Uterus (tissue), 4 donors: ENCODE data around the gene FXN. TPM values are rescaled to one million over a fixed set of nuclear protein-coding genes. Genes with fewer than 3 reads are reported as not detected.
"Not testable (repeated sequence)": the region's sequence is repeated elsewhere in the genome, so short reads cannot be mapped to it uniquely, and the experiment has no call there.

Experiments used
- DNase-seq, 2 donors: peaks; one replicate each; pipeline ENCODE4 v3.0.0-alpha.2; 2019 to 2020
- H3K27ac ChIP-seq, 2 donors: fragments of 200-600 bp; sonication (generic); 1 replicate in 1 of 2; 2 replicates in 1 of 2; pipeline ENCODE4 v1.5.1; 2016 to 2018
- H3K27me3 ChIP-seq, 2 donors: fragments of 200-600 bp; sonication (generic); one replicate each; pipeline ENCODE4 v1.5.1; 2018 to 2019; ENCODE audit warnings: control low read depth in 1 of 2
- H3K36me3 ChIP-seq, 2 donors: fragments of 200-600 bp; sonication (generic); one replicate each; pipeline ENCODE4 v1.5.1; 2019; ENCODE audit warnings: control low read depth in 1 of 2
- H3K4me1 ChIP-seq, 2 donors: fragments of 200-600 bp; sonication (generic); one replicate each; pipeline ENCODE4 v1.5.1; 2018 to 2019; ENCODE audit warnings: control low read depth in 1 of 2
- H3K4me3 ChIP-seq, 2 donors: fragments of 200-600 bp; sonication (generic); 1 replicate in 1 of 2; 2 replicates in 1 of 2; pipeline ENCODE4 v1.5.1; 2018 to 2019; ENCODE audit warnings: mild to moderate bottlenecking in 1 of 2
- H3K9me3 ChIP-seq, 2 donors: fragments of 200-600 bp; sonication (generic); one replicate each; pipeline ENCODE4 v1.5.1; 2019; ENCODE audit warnings: control low read depth in 1 of 2
- CTCF ChIP-seq, 4 experiments: fragments of 200-600 bp in 2 of 4; fragments of 450-650 bp in 2 of 4; sonication (generic) in 2 of 4; IDR thresholded peaks; one replicate each; pipeline ENCODE4 v1.5.1; 2016 to 2019; ENCODE audit warnings: antibody characterized with exemption in 4 of 4, mild to moderate bottlenecking in 2 of 4, moderate library complexity in 1 of 4
- POLR2A ChIP-seq, 2 donors: fragments of 450-650 bp; IDR thresholded peaks; one replicate each; pipeline ENCODE4 v1.6.1; 2016; ENCODE audit warnings: antibody characterized with exemption in 2 of 2, mild to moderate bottlenecking in 1 of 2, moderate library complexity in 1 of 2
- intact Hi-C: fragments of 100-400 bp; cut with DNase I; formaldehyde crosslinking; loops from one replicate; pipeline ENCODE4 v1.15.1; 2023; ENCODE audit warnings: low total_unique reads
- total RNA-seq, 4 donors: library from RNA; depleted of rRNA in 3 of 4; stranded (reverse); fragments of >200 nt in 3 of 4; gene quantifications; one replicate each; pipeline versions ENCODE4 v1.1.0 to v1.2.4, GENCODE V29; 2014 to 2023
- donor health status: DM: yes; HTN: yes; CAD: no.

Gene FXN
- total RNA-seq, 4 donors from 2014 or later: 5.9 to 20.3 (median 18.5) TPM

DNA sequence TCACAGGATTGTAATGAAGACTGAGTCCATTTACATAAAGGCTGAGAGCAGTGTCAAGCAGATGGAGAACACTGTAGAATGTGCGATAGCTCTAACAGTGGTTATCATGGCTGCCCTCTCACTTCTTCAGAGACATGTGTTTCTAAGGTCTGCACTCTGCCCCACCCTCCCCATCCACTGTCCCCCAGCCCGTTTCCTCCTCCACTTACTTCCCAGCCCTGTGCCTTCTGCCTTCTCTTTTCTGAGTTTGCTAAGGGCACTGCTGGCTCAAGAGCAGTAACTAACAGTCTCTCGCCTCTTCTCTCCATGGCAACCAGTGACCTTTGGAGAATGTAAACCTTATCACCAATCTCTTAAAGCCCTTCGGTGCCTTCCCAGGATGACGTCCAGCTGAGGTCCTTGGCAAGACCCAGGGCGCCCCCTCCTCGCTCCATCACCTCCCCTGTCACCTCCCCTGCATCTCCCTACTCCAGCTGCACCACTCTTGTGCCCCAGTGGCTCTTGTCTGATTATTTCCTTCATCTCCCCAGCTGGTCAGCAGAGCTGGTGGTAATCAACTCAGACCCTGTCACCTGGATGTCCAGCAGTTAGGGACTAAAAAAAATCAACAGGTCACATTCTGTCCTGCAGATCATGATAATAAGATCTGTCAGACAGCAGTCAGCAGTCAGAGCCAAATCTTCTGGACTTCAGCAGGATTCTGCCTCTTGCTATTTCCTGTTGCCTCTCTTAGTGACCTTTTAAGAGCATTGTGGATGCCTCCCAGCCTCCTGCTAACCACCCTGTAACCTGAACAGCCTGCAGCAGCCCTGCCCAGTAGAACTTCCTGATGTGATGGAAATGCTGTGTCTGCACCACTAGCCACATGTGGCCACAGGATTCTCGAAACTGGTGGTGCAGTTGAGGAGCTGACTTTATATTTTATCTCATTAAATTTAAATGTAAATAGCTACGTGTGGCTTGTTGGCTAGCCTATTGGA is 9.0 kb downstream of the FXN start:
- TF ChIP-seq POLR2A (IDR thresholded peaks at IDR 0.05): no peak
- TF ChIP-seq CTCF (IDR thresholded peaks at IDR 0.05): no peak
- intact Hi-C loops: no loop called here
- no peaks in the 10 kb centered on the region for H3K4me1 ChIP-seq

GRCh38 chr9:69045821-69046220 is 10.3 kb downstream of the FXN start:
- Histone ChIP-seq H3K4me3 (no peak overlapping the region), H3K4me1 (no peaks in the 10 kb centered on the region), H3K36me3 (no peaks in the 10 kb centered on the region), H3K27me3 (no peaks in the 10 kb centered on the region), H3K27ac (no peak overlapping the region), H3K9me3 (no peaks in the 10 kb centered on the region)
- TF ChIP-seq POLR2A (IDR thresholded peaks at IDR 0.05) (no peak), CTCF (IDR thresholded peaks at IDR 0.05) (no peak)
- intact Hi-C loops: no loop called here
- no peak for DNase-seq

More for the DNA sequence above, 9.0 kb downstream of the FXN start:
- no peak for DNase-seq
- no peaks in the 10 kb centered on the region for H3K27me3 ChIP-seq
- no peaks in the 10 kb centered on the region for H3K9me3 ChIP-seq
- no peak overlapping the region for H3K4me3 ChIP-seq
- H3K36me3 ChIP-seq: no peaks in the 10 kb centered on the region
- no peak overlapping the region for H3K27ac ChIP-seq

DNA sequence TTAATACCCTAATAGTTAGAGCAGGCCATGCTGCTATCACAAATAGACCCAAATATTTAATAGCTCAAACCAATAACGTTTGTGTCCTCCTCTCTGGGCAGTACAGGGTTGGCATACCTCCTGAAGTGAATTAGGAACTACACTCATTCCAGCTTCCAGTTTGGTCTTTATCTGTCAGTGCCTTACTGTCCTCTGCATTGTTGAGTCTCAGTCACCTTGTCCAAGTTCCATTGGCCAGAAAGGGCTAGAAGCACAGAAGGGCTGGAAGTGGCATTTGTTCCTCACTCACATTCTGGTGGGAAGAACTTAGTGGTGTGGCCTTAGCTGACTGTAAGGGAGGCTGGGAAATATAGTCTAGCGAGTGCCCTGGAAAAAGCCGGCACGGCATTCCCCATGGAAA is 11.2 kb downstream of the FXN start:
- no peaks in the 10 kb centered on the region for H3K36me3 ChIP-seq
- no peaks in the 10 kb centered on the region for H3K4me1 ChIP-seq
- no peak overlapping the region for H3K4me3 ChIP-seq
- no peak overlapping the region for H3K27ac ChIP-seq
- DNase-seq: no peak
- TF ChIP-seq CTCF (IDR thresholded peaks at IDR 0.05) (no peak), POLR2A (IDR thresholded peaks at IDR 0.05) (no peak)
- H3K27me3 ChIP-seq: no peaks in the 10 kb centered on the region
- intact Hi-C loops: no loop called here
- no peaks in the 10 kb centered on the region for H3K9me3 ChIP-seq

DNA sequence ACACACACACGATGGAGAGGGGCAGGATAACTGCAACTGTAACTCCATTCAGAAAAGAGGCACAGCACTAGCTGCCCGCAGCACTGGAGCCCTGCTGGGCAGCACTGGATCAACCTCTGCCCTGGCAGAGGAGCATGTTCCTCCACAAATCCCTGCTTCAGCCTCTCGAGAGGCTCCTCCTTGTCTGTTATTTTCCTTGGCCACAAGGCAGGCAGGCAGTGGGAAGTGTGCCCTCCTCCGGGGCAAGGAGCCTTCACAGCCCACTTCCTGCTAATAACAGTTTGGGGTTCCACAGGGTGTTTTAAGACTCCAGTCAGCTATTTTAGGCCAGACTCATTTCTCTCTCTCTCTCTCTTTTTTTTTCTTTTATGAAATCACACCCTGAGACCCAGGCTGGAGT is 11.8 kb downstream of the FXN start:
- H3K4me3 ChIP-seq: no peak overlapping the region
- no peaks in the 10 kb centered on the region for H3K27me3 ChIP-seq
- TF ChIP-seq CTCF (IDR thresholded peaks at IDR 0.05) (no peak), POLR2A (IDR thresholded peaks at IDR 0.05) (no peak)
- intact Hi-C loops: no loop called here
- H3K4me1 ChIP-seq: no peaks in the 10 kb centered on the region
- no peaks in the 10 kb centered on the region for H3K36me3 ChIP-seq
- H3K9me3 ChIP-seq: no peaks in the 10 kb centered on the region
- DNase-seq: no peak
- no peak overlapping the region for H3K27ac ChIP-seq

GRCh38 chr9:69049094-69049493 is 13.5 kb downstream of the FXN start:
- Histone ChIP-seq H3K27ac (no peak overlapping the region), H3K4me3 (no peak overlapping the region), H3K9me3 (no peaks in the 10 kb centered on the region), H3K36me3 (no peaks in the 10 kb centered on the region), H3K4me1 (no peaks in the 10 kb centered on the region), H3K27me3 (no peaks in the 10 kb centered on the region)
- DNase-seq: no peak
- no peak for TF ChIP-seq POLR2A (IDR thresholded peaks at IDR 0.05)
- TF ChIP-seq CTCF (IDR thresholded peaks at IDR 0.05): no peak
- intact Hi-C loops: no loop called here

DNA sequence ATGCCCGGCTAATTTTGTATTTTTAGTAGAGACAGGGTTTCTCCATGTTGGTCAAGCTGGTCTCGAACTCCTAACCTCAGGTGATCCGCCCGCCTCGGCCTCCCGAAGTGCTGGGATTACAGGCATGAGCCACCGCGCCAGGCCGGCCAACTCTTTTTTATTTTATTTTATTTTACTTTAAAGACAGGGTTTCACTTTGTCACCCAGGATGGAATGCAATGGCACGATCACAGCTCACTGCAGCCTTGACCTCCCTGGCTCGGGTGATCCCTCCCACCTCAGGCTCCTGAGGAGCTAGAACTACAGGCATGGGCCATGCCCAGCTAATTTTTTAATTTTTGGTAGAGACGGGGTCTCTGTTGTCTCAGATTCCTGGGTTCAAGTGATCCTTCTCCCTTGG is 15.4 kb downstream of the FXN start:
- not testable (repeated sequence) for DNase-seq, H3K36me3 ChIP-seq, H3K27me3 ChIP-seq, H3K27ac ChIP-seq, H3K4me3 ChIP-seq, H3K4me1 ChIP-seq, H3K9me3 ChIP-seq
- intact Hi-C loops: loop anchor here (5.0 kb wide), 1 partner anchor 141 kb away; no protein-coding TSS in a partner anchor
